SK-N-MC (cell line): Measurements from ENCODE around the gene LOXHD1.

ENCODE experiments used
- EZH2 ChIP-seq: fragments of 200-600 bp; sonication (generic); IDR thresholded peaks from one replicate; pipeline ENCODE4 v1.6.1; 2017; ENCODE audit warnings: antibody characterized with exemption
- FOXP2 ChIP-seq: optimal IDR thresholded peaks from 2 replicates; pipeline ENCODE3; 2011; ENCODE audit warnings: mild to moderate bottlenecking, moderate library complexity; ENCODE audit not compliant: insufficient read depth; ENCODE audit errors: extremely low read length, control extremely low read depth
- POLR2AphosphoS5 ChIP-seq: IDR thresholded peaks from 2 replicates; pipeline ENCODE4 v1.6.1; 2012; ENCODE audit warnings: mild to moderate bottlenecking, low read depth, low read length, borderline replicate concordance

DNA sequence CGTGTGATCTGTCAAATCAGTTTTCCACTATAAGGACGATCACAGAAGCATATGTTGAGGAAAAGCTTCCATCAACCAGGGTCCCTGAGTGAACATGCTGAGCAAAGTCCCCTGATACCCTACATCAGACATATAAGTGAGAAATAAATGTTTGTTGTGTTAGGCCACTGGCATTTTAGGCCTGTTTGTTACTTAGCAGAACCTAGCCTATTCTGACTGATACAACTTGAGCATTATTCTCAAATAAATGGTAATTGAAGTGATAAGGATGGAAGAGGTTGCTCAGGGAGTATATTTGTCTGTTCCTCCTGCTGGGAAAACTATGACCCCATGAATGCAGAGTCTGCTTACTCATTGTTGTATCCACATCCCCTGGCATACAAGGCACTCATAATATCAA is 106.4 kb downstream of the LOXHD1 start:
- no peak for TF ChIP-seq EZH2
- no peak for TF ChIP-seq POLR2AphosphoS5
- TF ChIP-seq FOXP2: no peak
